ENCODE data around the gene CASZ1.

The CASZ1 gene

DNA sequence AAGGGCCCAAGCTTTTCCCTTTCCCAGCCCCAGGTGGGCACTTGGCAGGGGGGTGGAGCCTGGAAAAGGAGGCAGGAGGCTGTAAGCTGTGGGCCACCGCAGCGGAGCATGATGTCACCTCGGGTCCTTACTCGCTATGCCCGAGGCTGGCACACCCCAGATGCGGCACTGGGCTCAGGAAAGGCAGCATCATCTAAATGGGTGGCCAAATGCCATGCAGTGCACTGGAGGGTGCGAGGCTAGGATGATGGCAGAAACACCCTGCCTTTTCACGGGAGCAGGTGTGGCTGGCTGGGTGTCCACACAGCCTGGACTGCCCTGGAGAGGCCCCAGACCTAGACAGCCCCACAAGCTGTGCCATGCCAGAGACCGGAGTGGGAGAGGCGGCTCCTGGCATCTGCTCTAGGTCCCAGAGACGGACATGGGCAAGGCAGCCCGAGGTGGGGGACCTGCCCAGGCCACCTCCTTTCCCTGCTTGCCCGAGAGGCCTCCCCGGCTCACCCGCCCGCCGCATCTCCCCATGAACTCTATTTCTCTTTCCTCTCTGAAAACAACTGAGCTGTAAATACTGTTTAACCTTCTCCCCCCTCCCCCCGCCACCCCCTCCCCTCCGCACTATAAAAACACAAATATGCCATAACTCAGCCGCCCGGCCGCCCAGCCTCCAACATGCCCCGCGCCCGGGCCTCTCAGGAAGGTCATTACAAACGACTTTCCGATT lies 124.7 kb downstream of the CASZ1 start:
- no peak for DNase-seq (ENCODE audit: low read depth)

GRCh38 chr1:10671090-10671489 lies 125.4 kb downstream of the CASZ1 start:
- DNase-seq (ENCODE audit: low read depth) = no peak

- DNase-seq (ENCODE audit: low read depth) = no peak
These were observed 126.3 kb downstream of the CASZ1 start for GRCh38 chr1:10670190-10670589.

- no peak for DNase-seq (ENCODE audit: low read depth)
These were observed 126.9 kb downstream of the CASZ1 start for GRCh38 chr1:10669570-10669969.

- no peak for DNase-seq (ENCODE audit: low read depth)
These were observed 128.3 kb downstream of the CASZ1 start for GRCh38 chr1:10667861-10668761.

- DNase-seq (ENCODE audit: low read depth) = no peak
These were observed 130.3 kb downstream of the CASZ1 start for GRCh38 chr1:10665930-10666850.

DNA sequence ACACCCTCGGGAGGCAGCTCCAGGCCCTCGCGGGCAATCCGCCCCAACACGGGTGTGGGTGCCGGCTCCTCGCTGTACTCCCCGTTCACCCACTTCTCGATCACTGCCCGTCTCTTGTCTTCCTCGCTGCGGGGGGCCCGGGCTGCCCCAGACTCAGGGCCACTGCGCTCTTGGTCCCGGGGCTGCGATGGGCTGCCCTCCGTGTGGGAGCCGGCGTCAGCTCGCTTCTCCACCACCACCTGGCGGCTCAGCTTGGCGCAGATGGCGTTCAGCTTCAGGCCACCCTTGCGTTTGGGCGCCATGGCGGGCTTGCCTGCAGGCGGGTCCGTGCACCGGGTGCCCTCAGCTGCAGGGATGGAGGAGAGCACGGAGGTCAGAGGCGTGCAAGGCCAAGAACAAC lies 131.2 kb downstream of the CASZ1 start:
- no peak for DNase-seq (ENCODE audit: low read depth)

DNA sequence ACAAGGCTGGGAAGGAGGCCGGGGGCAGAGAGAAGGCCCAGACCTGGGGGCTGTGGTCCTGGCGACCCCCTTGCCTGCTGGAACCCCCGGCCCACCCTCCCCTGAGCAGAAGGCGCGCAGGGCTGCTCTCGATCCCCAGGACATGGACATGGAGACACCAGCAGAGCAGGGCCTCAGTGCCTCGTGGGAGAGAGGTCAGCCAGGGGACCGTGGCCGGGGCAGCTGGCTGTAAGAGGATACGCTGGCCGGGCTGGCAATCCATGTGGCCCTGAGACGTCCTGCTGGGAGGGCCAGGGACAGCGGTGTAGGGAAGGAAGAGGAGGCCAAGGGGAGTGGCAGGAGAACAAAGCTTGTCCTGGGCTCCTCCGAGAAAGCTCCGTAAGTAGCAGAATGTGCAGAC lies 132.2 kb downstream of the CASZ1 start:
- DNase-seq (ENCODE audit: low read depth) = no peak

DNA sequence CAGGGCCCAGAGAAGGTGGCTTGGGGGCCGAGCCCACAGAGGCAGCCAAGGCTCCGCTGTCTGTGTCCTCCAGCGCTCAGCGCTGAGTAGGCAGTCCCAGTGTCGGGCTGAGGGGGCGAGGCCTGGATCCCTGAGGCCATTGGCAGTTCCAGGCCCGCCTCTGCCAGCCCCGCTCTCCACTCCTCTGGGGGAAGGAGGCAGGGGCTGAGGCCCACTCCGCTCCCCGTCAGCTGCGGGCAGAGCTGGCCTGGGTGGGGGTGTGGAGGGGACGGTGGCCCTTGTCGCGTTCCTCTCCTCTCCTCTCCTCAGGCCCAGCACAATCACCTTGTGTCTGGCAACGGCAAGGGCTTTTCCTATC lies 132.8 kb downstream of the CASZ1 start:
- no peak for DNase-seq (ENCODE audit: low read depth)

GRCh38 chr1:10662824-10663677 lies 133.4 kb downstream of the CASZ1 start:
- DNase-seq (ENCODE audit: low read depth) = no peak

DNA sequence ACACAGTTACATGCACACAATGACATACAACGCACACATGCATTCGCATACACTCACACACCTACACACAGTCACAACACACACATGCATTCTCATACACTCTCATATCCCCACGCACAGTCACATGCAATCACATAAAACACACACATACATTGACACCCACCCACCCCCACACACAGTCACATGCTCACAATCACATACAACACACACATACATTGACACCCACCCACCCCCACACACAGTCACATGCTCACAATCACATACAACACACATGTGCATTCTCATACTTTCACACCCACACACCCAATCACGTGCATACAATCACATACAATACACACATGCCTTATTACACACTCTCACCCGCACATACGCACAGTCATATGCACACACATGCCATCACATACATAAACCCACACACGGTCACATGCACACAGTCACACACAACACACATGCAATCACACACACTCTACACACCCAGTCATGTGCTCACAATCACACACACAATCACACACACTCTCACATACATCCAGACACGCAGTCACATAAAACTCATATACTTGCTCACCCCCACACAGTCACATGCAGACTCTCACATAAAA lies 134.3 kb downstream of the CASZ1 start:
- no peak for DNase-seq (ENCODE audit: low read depth)

DNA sequence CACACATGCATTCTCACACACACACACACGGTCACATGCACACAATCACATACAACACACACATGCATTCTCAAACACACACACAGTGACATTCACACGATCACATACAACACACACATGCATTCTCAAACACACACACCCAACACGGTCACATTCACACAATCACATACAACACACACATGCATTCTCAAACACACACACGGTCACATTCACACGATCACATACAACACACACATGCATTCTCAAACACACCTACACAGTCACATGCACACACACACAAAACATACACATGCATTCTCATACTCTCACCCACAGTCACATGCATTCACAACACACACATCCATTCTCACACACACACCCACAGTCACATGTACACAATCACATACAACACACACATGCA lies 135.0 kb downstream of the CASZ1 start:
- DNase-seq (ENCODE audit: low read depth) = no peak

- DNase-seq (ENCODE audit: low read depth) = no peak
These were observed 136.6 kb downstream of the CASZ1 start for GRCh38 chr1:10659646-10660540.

- DNase-seq (ENCODE audit: low read depth) = no peak
These were observed 137.2 kb downstream of the CASZ1 start for GRCh38 chr1:10659218-10659617.

GRCh38 chr1:10658396-10659066 lies 137.9 kb downstream of the CASZ1 start:
- DNase-seq (ENCODE audit: low read depth) = no peak

DNA sequence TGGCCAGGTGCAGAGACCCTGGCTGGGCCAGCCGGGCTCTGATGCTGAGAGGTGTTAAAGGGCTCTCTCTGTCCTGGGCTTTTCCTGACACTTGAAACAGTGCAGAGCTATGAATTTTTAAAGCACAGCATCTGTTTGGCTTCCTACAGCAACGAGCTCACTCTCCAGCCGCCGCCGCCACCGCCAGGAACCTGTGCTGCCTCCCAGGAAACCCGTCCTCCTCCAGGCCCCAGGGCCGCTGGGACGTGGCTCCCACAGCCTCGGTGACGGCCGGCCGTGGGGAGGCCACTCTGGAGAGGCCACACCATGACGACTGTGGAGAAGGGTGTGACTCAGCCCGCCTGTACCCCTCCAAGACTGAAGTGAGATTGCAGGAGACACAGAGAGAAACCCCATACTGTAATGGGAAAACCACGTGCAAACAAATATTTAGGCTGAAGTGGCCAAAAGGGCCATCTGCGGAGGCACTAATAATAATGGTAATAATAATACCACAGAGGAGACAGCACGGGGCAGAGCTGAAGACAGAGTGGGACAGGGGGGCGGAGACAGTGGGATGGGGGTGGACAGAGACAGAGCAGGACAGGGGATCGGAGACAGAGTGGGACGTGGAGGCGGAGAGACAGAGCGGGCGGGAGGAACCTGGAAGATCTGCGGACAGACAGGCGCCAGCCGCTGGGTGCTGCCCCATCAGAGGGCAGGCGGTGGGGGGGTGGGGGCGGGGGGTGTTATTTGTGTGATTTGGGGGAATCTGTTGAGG lies 139.2 kb downstream of the CASZ1 start:
- no peak for DNase-seq (ENCODE audit: low read depth)

DNA sequence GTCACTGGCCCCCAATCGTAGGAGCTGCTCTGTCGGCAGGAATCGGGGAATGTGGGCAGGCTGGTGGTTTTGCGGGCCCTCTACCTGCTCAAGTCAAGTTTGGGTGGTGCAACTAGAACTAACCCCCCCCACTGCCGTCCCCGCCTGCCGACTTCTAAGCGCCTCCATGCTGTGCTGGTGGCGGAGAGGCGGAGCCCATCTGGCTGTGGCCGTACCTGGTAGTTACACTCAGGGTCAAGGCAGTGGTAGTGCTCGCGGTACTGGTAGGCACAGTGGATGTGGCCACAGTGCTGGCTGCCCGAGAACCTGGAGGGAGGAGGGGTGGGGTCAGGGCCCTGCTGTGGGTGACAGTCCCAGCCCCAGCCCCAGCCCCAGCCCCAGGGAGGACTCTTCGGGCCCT lies 140.0 kb downstream of the CASZ1 start:
- DNase-seq (ENCODE audit: low read depth) = no peak

DNA sequence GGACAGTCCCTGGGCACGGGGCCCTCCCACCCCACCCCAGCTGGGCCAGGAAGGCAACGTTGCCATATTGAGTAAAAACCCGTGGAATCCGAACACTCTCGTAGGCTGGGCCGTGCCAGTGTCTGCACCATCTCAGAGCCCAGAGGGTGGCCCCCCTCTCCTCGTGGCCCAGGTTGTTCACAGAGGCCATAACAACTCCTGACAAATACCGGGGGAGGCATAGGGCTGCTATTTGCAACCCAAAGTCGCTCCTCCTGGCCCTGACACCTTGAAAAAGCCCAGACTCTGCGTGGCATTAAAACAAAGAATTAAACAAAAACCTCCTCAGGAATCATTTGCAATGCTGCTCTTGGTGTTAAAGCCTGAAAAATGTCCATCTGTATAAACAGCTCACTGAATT lies 141.4 kb downstream of the CASZ1 start:
- DNase-seq (ENCODE audit: low read depth) = no peak

Data from CMK (cell line).